Stimulated activated naive CD8-positive, alpha-beta T cell treated with anti-CD3 and anti-CD28 coated beads, Interleukin-15, Interleukin-2, amounts not matched to agents 100 ng/mL and 50 ng/mL, for 24 hours (primary cell): ENCODE data around the gene MEIG1.
"Not testable (repeated sequence)": the region's sequence is repeated elsewhere in the genome, so short reads cannot be mapped to it uniquely, and the experiment has no call there.

Experiments used
- H3K27ac Mint-ChIP-seq: one replicate; pipeline ENCODE4 v1.8.0; 2021; ENCODE audit warnings: mild to moderate bottlenecking, mixed read lengths
- H3K27me3 Mint-ChIP-seq: one replicate; pipeline ENCODE4 v1.8.0; 2021; ENCODE audit warnings: mixed read lengths
- H3K36me3 Mint-ChIP-seq: one replicate; pipeline ENCODE4 v1.8.0; 2021; ENCODE audit warnings: low read depth, mixed read lengths
- H3K4me1 Mint-ChIP-seq: one replicate; pipeline ENCODE4 v1.8.0; 2021; ENCODE audit warnings: low read depth, mixed read lengths
- H3K4me3 Mint-ChIP-seq: one replicate; pipeline ENCODE4 v1.8.0; 2021; ENCODE audit warnings: mild to moderate bottlenecking, mixed read lengths
- H3K9me3 Mint-ChIP-seq: one replicate; pipeline ENCODE4 v1.8.0; 2021; ENCODE audit warnings: mixed read lengths

MEIG1 gene

GRCh38 chr10:14991035-14991749 is 32.0 kb downstream of the MEIG1 start:
- not testable (repeated sequence) for H3K36me3 Mint-ChIP-seq, H3K9me3 Mint-ChIP-seq, H3K27me3 Mint-ChIP-seq, H3K27ac Mint-ChIP-seq, H3K4me3 Mint-ChIP-seq, H3K4me1 Mint-ChIP-seq

GRCh38 chr10:14992336-14992735 is 33.1 kb downstream of the MEIG1 start:
- H3K27ac Mint-ChIP-seq, H3K36me3 Mint-ChIP-seq, H3K4me3 Mint-ChIP-seq, H3K27me3 Mint-ChIP-seq, H3K4me1 Mint-ChIP-seq, H3K9me3 Mint-ChIP-seq: not testable (repeated sequence)

DNA sequence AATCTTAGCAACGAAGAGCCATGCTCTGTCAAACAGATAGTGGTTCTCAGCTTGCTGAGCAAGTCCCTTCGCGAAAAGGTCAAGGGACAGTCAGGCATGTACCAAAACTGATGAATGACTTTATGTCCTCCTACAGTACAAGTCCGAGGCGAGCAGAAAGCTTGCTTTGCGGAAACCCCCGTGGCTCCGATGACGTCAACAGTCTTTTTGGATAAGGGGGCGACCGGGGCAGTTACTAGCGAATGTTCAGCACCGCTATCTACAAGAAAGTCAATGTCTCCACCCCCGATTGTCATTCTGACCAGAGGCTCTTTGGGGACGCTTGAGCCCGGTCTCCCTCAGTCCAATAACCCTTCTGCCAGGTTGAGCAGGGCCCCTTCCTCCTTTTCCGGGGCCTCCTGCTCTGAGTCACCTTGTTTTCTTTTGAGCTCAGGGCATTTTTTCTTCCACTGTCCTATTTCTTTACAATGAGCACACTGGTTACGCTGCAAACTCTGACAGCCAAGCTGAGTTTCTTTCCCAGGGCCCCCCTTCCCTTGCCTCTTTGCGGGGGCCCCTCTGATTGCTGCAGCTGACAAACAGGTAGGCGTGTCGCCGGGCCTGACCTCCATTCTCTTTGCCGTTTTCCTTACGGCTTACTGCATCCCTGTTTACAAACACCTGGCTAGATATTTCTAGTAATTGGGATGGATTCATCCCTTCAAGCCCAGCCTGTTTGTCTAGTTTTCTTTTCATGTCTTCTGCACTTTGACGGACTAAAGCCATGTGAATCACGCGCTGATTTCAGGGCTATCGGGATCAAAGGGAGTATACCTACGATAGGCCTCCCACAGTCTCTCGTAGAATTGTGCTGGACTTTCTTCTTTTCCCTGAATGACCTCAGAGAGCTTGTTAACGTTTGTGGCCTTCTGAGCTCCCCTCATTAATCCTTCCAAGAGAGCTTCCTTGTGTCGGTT is 34.6 kb downstream of the MEIG1 start:
- H3K27ac Mint-ChIP-seq, H3K36me3 Mint-ChIP-seq, H3K4me1 Mint-ChIP-seq, H3K27me3 Mint-ChIP-seq, H3K4me3 Mint-ChIP-seq, H3K9me3 Mint-ChIP-seq: not testable (repeated sequence)

GRCh38 chr10:14995964-14996565 is 36.9 kb downstream of the MEIG1 start:
- peaks cover 7% of the 10 kb centered on the region for H3K4me1 Mint-ChIP-seq
- no peaks in the 10 kb centered on the region for H3K36me3 Mint-ChIP-seq
- no peak overlapping the region for H3K4me3 Mint-ChIP-seq
- H3K9me3 Mint-ChIP-seq, result no peaks in the 10 kb centered on the region
- H3K27me3 Mint-ChIP-seq, result no peaks in the 10 kb centered on the region
- no peak overlapping the region for H3K27ac Mint-ChIP-seq

GRCh38 chr10:15013530-15013929 is 54.3 kb downstream of the MEIG1 start:
- not testable (repeated sequence) for H3K4me1 Mint-ChIP-seq, H3K36me3 Mint-ChIP-seq, H3K9me3 Mint-ChIP-seq, H3K27ac Mint-ChIP-seq, H3K4me3 Mint-ChIP-seq, H3K27me3 Mint-ChIP-seq

- H3K4me3 Mint-ChIP-seq, result no peak overlapping the region
- H3K27me3 Mint-ChIP-seq, result no peaks in the 10 kb centered on the region
- no peaks in the 10 kb centered on the region for H3K9me3 Mint-ChIP-seq
- no peaks in the 10 kb centered on the region for H3K4me1 Mint-ChIP-seq
- H3K27ac Mint-ChIP-seq, result no peak overlapping the region
- H3K36me3 Mint-ChIP-seq, result no peaks in the 10 kb centered on the region
These were observed 56.3 kb downstream of the MEIG1 start for GRCh38 chr10:15015451-15015850.

DNA sequence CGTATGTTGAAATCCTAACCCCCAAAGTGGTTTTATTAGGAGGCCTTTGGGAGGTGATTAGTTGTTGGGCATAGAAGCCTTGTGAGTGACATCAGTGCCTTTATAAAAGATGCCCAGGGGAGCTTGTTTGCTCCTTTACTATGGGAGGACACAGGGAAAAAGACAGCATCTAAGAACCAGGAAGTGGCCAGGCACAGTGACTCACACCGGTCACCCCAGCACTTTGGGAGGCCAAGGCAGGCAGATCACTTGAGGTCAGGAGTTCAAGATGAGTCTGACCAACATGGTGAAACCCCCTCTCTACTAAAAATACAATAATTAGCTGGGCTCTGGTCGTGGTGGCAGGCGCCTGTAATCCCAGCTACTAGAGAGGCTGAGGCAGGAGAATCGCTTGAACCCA is 61.8 kb downstream of the MEIG1 start:
- H3K9me3 Mint-ChIP-seq, H3K4me1 Mint-ChIP-seq, H3K27me3 Mint-ChIP-seq, H3K36me3 Mint-ChIP-seq, H3K4me3 Mint-ChIP-seq, H3K27ac Mint-ChIP-seq: not testable (repeated sequence)
